Muscle layer of colon (tissue), 2 donors: ENCODE results near the gene SF3B1.
"Not testable (repeated sequence)": the region's sequence is repeated elsewhere in the genome, so short reads cannot be mapped to it uniquely, and the experiment has no call there.

Experiments
- H3K27ac ChIP-seq: one replicate; pipeline ENCODE4 v1.7.0; 2013; ENCODE audit warnings: low read depth, mild to moderate bottlenecking, low read length, moderate library complexity
- H3K27me3 ChIP-seq, 2 donors: one replicate each; pipeline ENCODE4 v1.7.0; 2013; ENCODE audit warnings: low read length in 2 of 2, mild to moderate bottlenecking in 2 of 2; ENCODE audit not compliant: insufficient read depth in 2 of 2, control insufficient read depth in 1 of 2
- H3K36me3 ChIP-seq: one replicate; pipeline ENCODE4 v1.7.0; 2013; ENCODE audit warnings: mild to moderate bottlenecking, low read length; ENCODE audit not compliant: insufficient read depth
- H3K4me1 ChIP-seq: one replicate; pipeline ENCODE4 v1.7.0; 2013; ENCODE audit warnings: mild to moderate bottlenecking, low read length; ENCODE audit not compliant: insufficient read depth
- H3K4me3 ChIP-seq, 2 donors: one replicate each; pipeline ENCODE4 v1.7.0; 2013; ENCODE audit warnings: low read length in 2 of 2, low read depth in 1 of 2, mild to moderate bottlenecking in 1 of 2, moderate library complexity in 1 of 2
- H3K9ac ChIP-seq: one replicate; pipeline ENCODE4 v1.7.0; 2013; ENCODE audit warnings: low read length
- H3K9me3 ChIP-seq: one replicate; pipeline ENCODE4 v1.7.0; 2013; ENCODE audit warnings: mild to moderate bottlenecking, low read length
- donor health status: abdominal sarcoma.
- donor health status: Adenocarcinoma of cecum.

Gene SF3B1

GRCh38 chr2:197354169-197354558 lies 80.7 kb downstream of the SF3B1 start:
- Histone ChIP-seq H3K4me1 (no peaks in the 10 kb centered on the region), H3K9me3 (no peaks in the 10 kb centered on the region), H3K27me3 (no peaks in the 10 kb centered on the region), H3K27ac (no peak overlapping the region), H3K4me3 (no peak overlapping the region), H3K36me3 (no peaks in the 10 kb centered on the region), H3K9ac (no peak overlapping the region)

DNA sequence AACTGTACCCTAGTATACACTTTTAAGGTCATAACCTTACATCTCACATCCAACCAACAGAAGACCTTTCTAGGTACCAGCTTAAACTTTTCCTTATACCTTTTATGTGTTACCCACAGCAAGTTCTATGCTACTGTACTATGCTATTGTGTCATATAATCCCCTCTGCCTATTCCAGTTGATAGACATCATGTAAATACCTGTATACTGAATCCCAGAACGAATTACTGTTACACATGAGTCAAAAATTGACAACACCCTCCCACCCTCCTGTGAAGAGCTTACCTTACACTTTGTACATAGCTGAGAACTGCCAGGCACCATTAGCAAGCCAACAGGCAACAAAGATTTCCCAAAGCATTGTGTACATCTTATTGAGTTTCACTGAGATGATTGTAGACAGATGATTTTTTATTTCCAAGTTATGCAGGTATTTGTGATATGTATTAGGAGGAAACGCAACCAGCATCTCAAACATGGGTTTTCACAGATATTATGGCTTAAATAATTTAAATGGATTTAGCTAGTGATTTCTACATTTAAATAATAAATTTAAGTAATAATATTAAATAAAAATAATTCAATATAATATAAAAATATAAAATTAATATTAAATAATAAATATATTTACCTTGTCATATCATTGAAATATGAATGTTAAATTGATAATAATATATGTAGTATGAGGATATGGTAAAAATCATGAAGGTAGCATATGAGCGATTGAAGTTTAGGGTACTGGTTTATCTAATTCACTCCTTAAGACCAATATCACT lies 81.2 kb downstream of the SF3B1 start:
- H3K27ac ChIP-seq, result no peak overlapping the region
- no peaks in the 10 kb centered on the region for H3K27me3 ChIP-seq
- no peaks in the 10 kb centered on the region for H3K4me1 ChIP-seq
- no peak overlapping the region for H3K4me3 ChIP-seq
- H3K9me3 ChIP-seq, result no peaks in the 10 kb centered on the region
- no peak overlapping the region for H3K9ac ChIP-seq
- H3K36me3 ChIP-seq, result no peaks in the 10 kb centered on the region

DNA sequence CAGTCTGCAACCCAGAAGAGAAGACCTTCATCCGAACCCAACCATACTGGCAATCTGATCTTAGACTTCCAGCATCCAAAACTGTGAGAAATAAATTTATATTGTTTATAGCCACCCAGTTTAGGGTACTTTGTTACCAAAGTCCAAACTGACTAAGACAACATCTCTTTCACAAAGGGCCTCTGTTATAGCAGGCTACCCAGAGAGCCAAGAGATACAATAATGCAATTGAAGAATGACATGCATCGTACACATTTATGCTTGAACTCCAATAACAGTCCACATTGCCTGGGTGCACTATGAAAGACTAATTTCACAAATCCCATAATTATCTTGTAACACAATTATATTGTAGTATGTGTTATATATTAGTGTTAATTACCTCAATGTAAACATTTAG lies 85.1 kb downstream of the SF3B1 start:
- Histone ChIP-seq H3K4me3 (no peak overlapping the region), H3K9ac (no peak overlapping the region), H3K9me3 (no peaks in the 10 kb centered on the region), H3K4me1 (no peaks in the 10 kb centered on the region), H3K27ac (no peak overlapping the region), H3K36me3 (no peaks in the 10 kb centered on the region), H3K27me3 (no peaks in the 10 kb centered on the region)

- Histone ChIP-seq H3K27ac (no peak overlapping the region), H3K9me3 (no peaks in the 10 kb centered on the region), H3K4me1 (no peaks in the 10 kb centered on the region), H3K4me3 (no peak overlapping the region), H3K27me3 (no peaks in the 10 kb centered on the region), H3K9ac (no peak overlapping the region), H3K36me3 (no peaks in the 10 kb centered on the region)
These were observed 86.0 kb downstream of the SF3B1 start for GRCh38 chr2:197348721-197349360.

- Histone ChIP-seq H3K27ac (no peak overlapping the region), H3K4me1 (no peaks in the 10 kb centered on the region), H3K9ac (no peak overlapping the region), H3K4me3 (no peak overlapping the region), H3K36me3 (no peaks in the 10 kb centered on the region), H3K9me3 (no peaks in the 10 kb centered on the region), H3K27me3 (no peaks in the 10 kb centered on the region)
These were observed 88.9 kb downstream of the SF3B1 start for GRCh38 chr2:197345846-197346370.

DNA sequence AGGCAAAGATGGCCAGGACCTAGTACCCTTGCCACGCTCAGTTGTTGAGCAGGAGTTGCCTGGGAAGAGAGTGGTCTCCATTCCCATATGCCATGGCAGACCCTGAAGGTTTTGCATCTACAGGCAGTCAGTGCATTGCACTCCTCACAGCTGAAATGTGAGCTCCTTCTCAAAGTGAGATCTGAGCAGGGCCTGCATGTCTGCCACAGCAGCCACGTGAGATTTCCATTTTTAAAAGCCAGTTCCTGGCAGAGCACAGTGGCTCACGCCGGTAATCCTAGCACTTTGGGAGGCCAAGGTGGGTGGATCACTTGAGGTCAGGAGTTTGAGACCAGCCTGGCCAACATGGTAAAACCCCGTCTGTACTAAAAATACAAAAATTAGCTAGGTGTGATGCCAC lies 90.9 kb downstream of the SF3B1 start:
- not testable (repeated sequence) for H3K9ac ChIP-seq, H3K27ac ChIP-seq, H3K36me3 ChIP-seq, H3K9me3 ChIP-seq, H3K27me3 ChIP-seq, H3K4me1 ChIP-seq, H3K4me3 ChIP-seq

DNA sequence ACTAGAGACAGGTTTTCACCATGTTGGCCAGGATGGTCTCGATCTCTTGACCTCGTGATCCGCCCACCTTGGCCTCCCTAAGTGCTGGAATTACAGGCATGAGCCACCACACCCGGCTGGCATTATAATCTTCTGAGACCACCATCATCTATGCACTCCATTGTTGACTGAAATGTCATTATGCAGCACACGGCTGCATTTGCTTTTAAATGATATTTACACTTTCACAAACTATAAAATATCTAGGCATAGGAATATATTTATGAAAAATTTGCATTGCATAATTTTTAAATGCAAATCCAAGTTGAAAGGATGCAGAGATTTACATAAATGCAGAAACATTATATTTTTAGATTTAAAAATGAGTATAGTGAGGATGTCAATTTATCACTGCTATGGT lies 94.2 kb downstream of the SF3B1 start:
- no peaks in the 10 kb centered on the region for H3K9me3 ChIP-seq
- H3K4me3 ChIP-seq, result no peak overlapping the region
- H3K27ac ChIP-seq, result no peak overlapping the region
- no peak overlapping the region for H3K9ac ChIP-seq
- no peaks in the 10 kb centered on the region for H3K36me3 ChIP-seq
- no peaks in the 10 kb centered on the region for H3K4me1 ChIP-seq
- no peaks in the 10 kb centered on the region for H3K27me3 ChIP-seq
